Measurements from ENCODE around the gene TACC3.

TACC3 gene

DNA sequence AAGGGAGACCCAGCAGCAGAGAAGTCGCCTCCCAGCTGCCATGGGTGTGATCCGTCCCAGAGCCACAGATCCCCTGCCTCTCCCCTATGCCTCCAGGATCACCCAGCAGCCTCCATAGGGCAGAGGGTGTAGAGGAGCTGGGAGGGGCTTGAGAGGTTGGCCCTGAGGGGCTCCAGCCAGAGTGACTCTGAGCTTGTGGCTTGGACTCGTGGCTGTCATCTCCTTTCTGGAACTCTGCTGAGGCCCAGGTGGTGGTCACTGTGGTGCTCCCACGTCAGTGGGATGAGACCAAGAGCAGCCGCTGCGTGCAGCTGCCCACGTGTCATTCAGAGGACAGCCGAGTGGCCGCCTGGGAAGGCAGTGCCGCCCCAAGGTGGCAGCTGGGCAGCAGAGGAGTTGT, 4.2 kb downstream of the TACC3 start:
- DNase-seq, result no peak

DNA sequence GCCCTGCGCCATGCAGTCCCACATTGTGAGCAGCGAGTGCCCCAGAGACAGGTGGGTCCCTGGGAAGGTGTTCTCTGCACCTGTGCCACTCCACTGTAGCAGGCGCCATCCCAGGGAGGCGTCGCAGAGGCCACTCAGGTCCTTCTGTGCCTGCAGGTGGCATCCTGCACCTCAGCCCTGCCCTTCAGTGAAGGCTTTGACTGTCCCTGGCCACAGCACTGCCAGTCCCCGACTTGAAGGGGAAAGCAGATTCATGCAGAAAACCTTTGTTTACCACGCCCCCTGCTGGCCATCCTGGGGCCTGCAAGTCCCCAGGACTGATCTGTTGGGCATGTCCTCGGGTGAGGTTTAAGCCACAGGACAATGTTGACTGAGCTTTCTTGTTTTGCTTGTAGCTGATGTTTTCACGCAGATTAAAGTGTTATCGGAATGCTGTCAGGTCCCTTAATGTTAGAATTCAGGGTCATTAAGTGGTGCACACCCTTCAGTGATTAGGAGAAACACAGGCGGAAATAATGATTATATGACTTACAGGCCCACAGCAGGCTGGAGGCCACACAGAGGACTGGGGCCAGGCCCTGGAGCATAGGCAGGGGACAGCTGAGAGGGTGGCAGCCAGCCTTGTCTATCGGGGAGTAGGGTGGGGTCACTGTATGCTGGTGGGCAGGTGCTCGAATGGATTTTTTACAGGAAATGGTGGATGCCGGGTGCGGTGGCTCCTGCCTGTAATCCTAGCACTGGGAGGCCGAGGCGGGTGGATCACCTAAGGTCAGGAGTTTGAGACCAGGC, 5.0 kb downstream of the TACC3 start:
- DNase-seq, result peak; percentile 82

DNA sequence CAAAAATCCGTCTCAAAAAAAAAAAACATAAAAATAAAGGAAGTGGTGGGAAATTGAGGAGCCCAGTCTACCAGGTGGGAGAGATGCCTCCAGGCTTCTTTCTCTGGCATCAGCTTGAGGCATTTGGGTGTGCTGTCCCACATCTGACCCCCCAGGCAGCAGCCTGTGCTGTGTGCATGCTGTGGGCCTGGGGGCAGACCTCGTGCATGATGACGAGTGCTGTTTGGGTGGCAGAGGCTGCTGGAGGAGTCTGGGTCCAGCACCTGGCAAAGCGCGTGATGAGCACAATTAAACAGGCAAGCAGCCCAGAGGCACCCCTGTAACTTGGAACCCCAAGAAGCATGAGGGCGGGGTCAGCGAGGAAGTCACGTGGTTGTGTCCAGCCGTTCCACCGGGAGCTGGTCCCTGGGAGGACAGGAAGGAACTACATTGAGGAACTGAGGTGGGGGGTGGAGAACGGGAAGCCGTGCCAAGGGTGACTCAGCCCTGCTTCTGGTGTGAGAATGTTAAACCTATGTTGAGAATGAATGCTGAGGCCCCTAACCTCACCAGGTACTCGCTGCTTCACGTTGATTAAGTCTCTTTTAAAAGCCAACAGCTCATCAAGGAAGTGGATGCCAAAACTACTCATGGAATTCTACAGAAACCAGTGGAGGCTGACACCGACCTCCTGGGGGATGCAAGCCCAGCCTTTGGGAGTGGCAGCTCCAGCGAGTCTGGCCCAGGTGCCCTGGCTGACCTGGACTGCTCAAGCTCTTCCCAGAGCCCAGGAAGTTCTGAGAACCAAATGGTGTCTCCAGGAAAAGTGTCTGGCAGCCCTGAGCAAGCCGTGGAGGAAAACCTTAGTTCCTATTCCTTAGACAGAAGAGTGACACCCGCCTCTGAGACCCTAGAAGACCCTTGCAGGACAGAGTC, 6.1 kb downstream of the TACC3 start:
- no peak for DNase-seq

DNA sequence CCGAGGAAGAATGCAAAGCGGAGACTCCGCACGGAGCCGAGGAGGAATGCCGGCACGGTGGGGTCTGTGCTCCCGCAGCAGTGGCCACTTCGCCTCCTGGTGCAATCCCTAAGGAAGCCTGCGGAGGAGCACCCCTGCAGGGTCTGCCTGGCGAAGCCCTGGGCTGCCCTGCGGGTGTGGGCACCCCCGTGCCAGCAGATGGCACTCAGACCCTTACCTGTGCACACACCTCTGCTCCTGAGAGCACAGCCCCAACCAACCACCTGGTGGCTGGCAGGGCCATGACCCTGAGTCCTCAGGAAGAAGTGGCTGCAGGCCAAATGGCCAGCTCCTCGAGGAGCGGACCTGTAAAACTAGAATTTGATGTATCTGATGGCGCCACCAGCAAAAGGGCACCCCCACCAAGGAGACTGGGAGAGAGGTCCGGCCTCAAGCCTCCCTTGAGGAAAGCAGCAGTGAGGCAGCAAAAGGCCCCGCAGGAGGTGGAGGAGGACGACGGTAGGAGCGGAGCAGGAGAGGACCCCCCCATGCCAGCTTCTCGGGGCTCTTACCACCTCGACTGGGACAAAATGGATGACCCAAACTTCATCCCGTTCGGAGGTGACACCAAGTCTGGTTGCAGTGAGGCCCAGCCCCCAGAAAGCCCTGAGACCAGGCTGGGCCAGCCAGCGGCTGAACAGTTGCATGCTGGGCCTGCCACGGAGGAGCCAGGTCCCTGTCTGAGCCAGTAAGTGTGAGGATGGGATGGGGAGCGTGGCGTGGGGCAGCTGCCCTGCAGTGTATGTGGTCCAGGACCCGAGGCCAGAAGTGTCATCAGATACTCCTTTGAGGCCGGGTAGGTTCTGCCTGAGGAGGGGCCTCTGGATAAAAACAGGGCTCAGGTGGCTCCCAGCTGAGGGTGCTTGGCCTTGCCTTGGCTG, 7.0 kb downstream of the TACC3 start:
- DNase-seq, result no peak

DNA sequence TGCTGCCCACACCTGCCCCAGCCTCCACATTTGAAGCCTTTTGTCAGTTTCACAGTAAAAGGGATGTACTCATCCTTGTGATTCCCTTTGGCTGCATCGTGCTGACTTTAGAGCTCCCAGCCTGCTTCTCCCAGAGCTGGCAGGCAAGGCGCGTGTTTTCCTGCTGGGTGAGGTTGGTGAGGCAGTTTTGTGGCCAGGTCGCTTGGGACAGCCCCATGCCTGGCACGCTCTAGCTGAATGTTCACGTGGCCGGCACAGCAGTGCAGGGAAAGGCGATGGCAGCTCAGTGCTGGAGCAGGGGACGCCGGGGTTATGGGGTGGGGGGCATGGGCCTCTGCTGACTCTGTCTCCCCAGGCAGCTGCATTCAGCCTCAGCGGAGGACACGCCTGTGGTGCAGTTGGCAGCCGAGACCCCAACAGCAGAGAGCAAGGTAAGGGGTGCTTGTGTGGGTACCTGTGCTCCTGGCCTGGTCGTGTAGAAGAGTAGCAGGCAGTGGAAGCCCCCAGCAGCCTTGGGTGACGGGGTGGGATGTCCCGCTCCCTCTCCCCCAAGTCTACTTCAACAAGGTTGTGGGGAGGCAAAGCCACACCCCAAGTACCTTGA, 9.3 kb downstream of the TACC3 start:
- no peak for DNase-seq

GRCh38 chr4:1731180-1731579, 9.9 kb downstream of the TACC3 start:
- no peak for DNase-seq

- no peak for DNase-seq
Observed at GRCh38 chr4:1732911-1733310, 11.6 kb downstream of the TACC3 start.

- no peak for DNase-seq
Observed at GRCh38 chr4:1735215-1735614, 13.9 kb downstream of the TACC3 start.

DNA sequence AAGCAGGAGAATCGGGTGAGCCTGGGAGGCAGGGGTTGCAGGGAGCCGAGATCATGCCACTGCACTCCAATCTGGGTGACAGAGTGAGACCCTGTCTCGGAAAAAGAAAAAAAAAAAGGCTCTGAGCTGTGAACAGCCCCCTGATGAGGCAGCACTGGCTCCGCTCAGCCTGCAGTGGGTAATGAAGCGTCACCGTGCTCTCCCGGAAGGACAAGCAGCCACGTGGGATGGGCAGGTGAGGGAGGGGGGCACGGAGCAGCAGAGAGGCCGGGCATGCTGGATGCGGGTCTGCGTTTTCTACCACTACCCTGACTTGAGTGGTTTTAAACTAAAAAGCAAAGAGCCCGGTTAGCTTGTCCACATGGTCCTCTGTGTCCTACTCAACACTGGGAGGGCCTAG, 15.5 kb downstream of the TACC3 start:
- DNase-seq, result no peak

DNA sequence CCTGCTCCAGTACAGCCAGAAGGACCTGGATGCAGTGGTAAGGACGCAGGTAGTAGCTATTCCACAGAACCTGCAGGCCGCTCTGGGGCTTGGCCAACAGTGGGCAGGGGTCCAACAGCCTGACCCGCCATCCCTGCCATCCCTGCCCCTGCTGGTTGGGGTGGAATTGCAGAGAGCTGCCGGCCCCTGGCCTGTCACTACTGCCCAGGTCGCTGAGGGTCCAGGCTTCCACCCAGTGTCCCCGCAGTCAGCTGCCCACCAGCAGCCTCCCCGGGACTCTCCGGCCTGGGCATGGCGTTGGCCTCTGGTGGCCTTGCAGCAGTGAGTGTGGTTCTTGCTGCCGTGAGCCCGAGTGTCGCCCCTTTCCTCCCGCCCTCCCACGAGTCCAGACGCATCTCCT, 16.3 kb downstream of the TACC3 start:
- no peak for DNase-seq

DNA sequence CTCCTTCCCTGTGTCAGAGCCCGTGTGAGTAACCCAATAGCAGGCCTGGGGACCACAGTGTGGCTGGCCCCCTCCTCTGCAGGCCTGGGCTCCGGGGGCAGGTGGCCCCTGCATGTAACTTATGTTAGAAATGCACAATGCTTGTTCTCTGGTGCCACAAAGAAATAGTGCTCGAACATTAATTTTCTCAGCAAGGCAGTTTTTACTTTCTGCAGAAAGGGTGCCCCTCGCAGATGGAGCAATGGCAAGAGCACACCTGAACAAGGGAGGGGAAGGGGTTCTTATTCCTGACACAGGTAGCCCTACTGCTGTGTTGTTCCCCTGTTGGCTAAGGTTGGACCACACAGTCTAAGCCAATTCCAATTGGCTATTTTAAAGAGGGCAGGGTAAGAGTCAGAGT, 17.1 kb downstream of the TACC3 start:
- DNase-seq, result no peak

DNA sequence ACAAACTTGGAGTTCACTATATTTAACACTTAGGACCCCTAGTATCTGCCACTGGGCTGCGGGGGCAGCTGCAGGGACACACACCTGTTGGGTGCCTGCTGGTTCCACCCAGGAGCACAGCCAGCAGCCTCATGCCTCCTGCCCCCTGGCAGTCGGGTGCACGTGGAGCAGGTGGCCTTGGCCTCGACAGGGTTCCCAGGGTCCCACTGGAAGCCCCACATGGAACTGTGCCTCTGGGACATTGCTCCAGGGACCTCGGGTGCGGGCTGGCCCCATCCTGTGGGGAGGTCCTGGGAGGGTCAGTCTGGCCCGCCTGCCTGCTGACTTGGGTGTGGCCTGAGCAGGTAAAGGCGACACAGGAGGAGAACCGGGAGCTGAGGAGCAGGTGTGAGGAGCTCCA, 18.0 kb downstream of the TACC3 start:
- DNase-seq, result no peak

DNA sequence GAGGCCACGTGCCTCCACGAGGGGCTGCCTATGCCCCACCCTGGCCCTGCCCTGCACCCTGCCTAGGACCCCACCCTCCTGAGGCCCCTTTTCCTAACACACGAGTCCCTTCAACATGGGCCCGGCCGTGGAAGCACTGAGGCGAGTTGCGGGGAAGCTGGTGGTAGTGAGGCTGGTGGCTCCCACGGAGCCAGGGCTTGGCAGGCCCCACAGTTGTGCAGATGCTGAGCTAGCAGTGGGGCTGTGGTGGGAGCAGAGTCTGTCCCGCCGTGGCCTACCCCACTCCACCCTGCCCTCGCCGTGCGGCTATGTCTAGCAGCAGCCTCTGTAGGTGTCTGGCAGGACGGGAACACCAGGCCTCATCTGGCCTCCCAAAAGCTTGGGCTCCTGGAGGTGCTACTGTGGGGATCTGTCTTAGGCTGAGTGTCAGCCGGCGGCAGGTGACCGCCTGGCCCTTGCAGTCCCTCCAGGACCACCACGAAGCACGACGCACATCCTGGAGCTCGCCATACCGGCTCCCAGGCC, 18.8 kb downstream of the TACC3 start:
- no peak for DNase-seq

DNA sequence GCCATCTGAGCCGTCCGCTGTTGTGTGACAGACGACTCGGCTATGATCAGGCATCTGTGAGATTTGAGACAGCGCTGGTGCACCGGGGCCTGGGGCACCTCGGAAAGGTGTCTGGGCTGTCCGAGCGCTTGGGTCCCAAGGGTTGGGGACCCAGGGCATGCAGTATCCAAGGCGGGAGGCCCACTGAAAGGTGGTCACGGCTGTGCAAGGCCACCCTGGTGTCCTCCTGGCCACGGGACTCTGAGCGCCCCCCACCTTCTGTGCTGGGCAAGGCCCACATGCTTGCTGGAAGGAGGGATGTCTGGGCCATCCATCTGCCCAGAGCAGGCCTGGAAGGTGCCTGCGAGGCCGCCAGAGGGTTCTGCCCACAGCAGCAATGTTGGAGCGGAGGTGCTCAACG, 19.9 kb downstream of the TACC3 start:
- DNase-seq, result no peak

DNA sequence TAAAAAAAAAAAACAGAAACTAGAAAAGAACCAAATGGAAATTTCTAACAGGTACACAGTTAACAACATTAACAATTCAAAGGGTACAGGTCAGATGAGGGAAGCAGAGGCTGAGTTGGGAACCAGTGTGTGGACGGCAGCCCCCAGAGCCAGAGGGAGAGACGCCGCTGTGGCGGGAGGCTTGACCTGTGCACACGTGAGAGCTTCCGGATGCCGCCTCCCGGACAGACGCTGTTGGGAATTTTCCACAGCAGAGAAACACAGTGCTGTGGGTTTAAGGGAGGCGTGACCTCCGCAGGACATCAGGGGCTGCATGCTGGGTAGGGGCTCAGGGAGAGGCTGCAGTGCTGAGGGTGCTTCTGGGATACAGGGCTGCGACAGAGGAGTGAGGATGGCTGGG, 22.2 kb downstream of the TACC3 start:
- DNase-seq, result no peak

DNA sequence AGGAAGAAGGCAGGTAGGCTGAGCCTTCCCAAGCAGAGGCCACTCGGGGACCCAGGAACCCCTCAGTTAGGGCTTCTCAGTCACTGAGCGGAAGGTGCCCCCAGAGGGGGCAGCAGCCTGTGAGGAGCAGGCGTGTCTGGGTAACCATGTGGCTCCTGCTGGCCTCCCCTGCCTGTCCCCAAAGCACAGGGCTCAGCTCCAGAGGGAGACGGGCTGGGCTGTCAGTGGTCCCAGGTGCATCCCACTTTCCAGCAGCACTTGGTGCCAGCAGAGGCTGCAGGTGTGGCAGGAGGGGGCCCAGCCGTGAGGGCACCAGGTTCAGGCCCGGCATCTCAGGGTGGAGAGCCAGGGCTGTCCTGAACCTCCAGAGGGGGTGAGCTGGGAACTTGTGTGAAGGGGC, 22.7 kb downstream of the TACC3 start:
- DNase-seq, result no peak

- DNase-seq, result no peak
Observed at GRCh38 chr4:1744552-1744951, 23.2 kb downstream of the TACC3 start.

DNA sequence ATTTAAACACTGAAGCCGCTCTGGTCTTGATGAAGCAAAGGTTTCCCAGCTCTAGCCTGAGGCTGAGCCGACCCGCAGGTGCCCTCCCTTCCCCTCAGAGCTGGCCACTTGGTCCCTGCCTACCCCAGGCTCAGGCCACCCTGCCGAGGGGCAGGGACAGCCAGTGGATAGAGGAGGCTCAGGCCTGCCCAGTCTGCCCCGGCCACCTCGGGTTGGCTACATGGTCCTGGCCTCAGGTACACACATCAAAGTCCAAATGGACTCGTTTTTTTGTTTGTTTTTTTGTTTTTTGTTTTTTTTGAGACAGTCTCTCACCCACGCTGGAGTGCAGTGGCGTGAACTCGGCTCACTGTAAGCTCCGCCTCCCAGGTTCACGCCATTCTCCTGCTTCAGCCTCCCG, 23.8 kb downstream of the TACC3 start:
- DNase-seq, result no peak

GRCh38 chr4:1745697-1746096, 24.4 kb downstream of the TACC3 start:
- no peak for DNase-seq

DNA sequence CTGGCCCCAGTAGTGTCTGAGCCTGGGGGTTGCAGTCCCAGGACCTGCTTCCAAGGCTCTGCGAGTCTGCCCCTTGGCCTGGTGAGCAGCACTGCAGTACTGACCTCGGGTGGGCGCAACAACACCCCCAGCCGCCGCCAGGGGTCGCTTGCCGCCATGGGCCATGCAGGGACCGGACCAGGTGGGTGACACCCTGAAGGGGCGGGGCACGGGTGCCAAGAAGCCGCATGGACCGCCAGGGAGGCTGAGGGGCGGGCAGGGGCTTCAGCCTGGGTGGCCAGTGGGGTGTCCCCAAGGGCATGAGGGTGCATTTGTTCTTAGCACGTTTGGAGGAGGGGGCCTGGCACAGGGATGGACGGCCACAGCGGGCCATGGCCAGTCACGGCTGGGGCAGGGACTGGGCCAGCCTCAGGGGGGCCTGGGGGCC, 25.0 kb downstream of the TACC3 start:
- DNase-seq, result peak; percentile 55

GRCh38 chr4:1746919-1747602, 25.7 kb downstream of the TACC3 start:
- no peak for DNase-seq

- DNase-seq, result no peak
Observed at GRCh38 chr4:1747603-1747967, 26.3 kb downstream of the TACC3 start.
